HTERT RPE-1 (cell line): ENCODE measurements around the gene ZNF280B.

Experiments
- in situ Hi-C: fragments of 300-500 bp; cut with MboI; formaldehyde crosslinking; loops from 4 replicates; pipeline ENCODE4 v1.14.3; 2020; ENCODE audit warnings: low sequenced_read_pairs

ZNF280B gene

GRCh38 chr22:22508274-22509176 lies at the start of gene ZNF280B:
Gene ZNF280B (minus strand): TSS chr22:22508742. CDS start chr22:22489398, 19,344 bp downstream.
- in situ Hi-C loops: no loop called here

- in situ Hi-C loops: no loop called here
Observed at GRCh38 chr22:22556995-22557925, 48.7 kb upstream of the ZNF280B start.

DNA sequence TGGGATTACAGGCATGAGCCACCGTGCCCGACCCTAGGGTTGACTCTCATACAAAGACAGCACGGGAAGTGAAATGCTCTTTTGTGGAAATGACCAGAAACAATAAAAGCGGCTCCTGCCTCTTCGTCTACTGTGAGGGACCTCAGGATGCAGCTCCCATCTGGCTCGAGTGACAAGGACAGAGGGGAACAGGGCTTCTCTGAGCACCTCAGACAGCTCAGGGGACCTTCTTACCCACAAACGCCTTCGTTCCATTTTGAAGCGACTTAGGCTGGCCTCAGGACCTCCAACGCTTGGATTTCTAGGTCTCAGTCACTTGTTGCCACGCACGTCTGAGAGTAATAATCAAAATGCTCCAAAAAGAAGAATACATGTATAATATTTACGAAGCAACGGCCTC lies 48.0 kb upstream of the ZNF280B start:
- in situ Hi-C loops: no loop called here

DNA sequence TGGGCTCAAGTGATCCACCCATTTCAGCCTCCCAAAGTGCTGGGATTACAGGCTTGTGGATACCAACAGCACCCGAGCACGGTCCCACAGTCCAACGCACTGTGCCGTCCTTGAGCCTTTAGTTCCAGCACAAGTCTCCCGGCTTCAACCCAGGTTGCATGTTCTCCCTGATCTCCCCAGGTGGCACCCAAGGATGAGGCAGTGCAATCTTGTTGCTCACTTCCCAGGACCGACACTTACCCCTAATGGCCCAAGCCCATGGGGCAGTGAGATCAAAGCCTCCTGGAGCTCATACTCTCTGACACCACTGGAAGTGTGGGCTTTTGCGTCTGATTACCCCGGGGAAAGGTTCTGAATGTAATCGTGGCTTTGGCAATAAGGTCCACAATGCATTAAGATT lies 47.1 kb upstream of the ZNF280B start:
- in situ Hi-C loops: no loop called here

GRCh38 chr22:22554587-22555284 lies 46.2 kb upstream of the ZNF280B start:
- in situ Hi-C loops: no loop called here

DNA sequence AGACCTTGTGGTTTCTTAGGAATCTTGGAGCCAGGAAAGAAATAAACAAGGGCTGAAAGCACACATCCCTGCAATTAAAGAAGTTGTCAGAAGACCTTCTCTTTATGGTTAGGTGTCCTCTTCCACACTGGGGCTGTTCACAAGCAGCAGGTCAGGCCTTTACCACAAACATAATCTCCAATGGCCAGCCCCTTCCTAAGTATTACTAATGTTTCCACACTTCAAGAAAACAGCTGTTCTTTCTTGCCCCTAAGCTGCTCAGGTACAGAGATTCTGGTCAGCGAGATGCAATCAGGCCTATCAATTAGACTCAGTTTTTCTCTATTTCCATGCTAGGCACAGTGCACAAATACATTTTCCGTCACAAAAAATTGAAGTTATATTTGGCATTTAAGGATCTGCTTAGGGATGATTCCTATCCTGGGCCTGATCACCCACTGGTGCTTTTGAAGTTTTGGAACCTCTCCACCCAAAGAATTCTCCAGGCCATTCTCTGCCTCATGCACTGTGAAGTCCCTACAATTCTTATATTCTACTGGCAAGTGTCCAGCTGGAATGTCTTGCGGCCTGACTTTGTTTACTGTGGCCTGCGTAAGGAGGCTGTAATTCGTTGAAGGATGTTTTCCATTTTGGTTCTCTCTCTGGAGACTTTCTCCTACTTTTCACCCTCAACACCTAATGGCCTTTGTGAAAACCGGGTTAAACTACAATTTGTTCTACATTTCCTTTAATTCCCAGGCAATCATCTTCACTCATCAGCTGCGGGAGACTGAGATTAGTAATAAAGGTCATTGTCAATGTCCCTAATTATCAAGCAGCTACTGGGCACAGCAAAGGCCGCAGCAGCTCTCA lies 45.4 kb upstream of the ZNF280B start:
- in situ Hi-C loops: no loop called here

DNA sequence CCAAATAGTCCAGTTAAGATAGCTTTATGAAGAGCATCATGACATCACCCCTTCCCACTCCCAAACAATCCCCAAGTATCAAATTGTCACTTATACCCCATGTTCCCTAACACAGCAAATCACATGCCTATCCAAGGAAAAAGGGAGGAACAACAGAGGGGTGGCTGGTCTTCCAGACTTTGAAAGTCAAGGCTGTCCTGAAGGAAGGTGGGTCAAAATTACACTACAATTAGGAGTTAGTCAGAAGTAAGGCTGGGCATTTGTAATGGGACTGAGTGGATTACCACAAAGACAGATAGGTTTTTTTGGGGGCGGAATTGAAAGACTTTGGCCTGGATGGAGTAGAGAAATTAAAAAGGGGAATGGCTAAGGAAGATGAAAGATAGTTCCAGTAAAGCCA lies 44.6 kb upstream of the ZNF280B start:
- in situ Hi-C loops: no loop called here

GRCh38 chr22:22552630-22553029 lies 44.1 kb upstream of the ZNF280B start:
- in situ Hi-C loops: no loop called here

GRCh38 chr22:22550789-22551434 lies 42.4 kb upstream of the ZNF280B start:
- in situ Hi-C loops: no loop called here

DNA sequence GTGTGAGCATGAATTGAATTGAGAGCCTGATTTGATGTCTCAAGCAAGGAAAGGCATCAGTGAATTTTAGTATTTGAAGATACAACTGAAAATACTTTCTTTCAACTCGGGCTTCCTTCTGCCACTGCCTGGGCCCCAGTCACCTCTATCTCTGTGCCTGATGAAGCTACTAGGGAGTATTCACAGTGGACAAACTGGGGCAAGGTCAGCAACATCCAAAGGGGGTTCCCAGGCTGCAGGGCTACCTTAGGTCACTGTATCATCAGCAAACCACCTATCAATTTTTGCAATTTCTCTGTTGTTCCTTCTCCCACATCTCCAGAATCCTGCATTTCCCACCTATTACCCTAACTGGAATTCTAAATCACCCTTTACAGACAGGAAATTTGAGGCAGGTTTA lies 40.4 kb upstream of the ZNF280B start:
- in situ Hi-C loops: no loop called here

- in situ Hi-C loops: no loop called here
Observed at GRCh38 chr22:22548317-22548716, 39.8 kb upstream of the ZNF280B start.

GRCh38 chr22:22547692-22548300 lies 39.3 kb upstream of the ZNF280B start:
- in situ Hi-C loops: no loop called here

DNA sequence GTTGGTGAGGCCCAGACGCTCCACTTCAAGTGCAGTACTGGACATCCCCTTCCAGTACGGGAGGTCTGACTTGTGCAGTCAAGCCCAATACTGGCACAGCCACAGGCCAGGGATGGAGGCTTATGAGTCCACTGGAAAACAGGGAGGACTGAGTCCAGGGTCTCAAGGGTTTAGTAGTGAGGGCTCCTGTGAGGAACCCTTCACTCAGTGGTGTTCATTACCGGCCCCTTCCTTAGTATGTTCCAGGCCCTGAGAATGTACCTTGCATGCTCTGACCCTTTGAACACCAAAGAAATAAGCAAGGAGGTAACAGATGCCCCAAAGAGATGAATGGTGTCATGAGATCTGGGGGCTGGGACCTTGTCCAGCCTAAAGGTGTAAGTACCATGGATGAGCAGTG lies 38.7 kb upstream of the ZNF280B start:
- in situ Hi-C loops: no loop called here

GRCh38 chr22:22546490-22546889 lies 37.9 kb upstream of the ZNF280B start:
- in situ Hi-C loops: no loop called here

DNA sequence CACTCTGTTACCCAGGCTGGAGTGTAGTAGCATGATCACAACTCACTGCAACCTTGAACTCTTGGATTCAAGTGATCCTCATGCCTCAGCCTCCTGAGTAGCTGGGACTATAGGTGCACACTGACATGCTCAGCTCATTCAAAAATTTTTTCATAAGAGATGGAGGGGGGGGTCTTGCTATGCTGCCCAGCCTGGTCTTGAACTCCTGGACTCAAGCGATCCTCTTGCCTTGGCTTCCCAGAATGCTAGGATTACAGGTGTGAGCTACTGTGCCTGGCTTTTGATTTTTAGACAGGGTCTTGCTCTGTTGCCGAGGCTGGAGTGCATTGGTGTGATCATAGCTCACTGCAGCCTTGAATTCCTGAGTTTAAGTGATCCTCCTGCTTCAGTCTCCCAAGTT lies 36.5 kb upstream of the ZNF280B start:
- in situ Hi-C loops: no loop called here

- in situ Hi-C loops: no loop called here
Observed at GRCh38 chr22:22538226-22538989, 29.9 kb upstream of the ZNF280B start.

- in situ Hi-C loops: no loop called here
Observed at GRCh38 chr22:22536916-22537315, 28.4 kb upstream of the ZNF280B start.

DNA sequence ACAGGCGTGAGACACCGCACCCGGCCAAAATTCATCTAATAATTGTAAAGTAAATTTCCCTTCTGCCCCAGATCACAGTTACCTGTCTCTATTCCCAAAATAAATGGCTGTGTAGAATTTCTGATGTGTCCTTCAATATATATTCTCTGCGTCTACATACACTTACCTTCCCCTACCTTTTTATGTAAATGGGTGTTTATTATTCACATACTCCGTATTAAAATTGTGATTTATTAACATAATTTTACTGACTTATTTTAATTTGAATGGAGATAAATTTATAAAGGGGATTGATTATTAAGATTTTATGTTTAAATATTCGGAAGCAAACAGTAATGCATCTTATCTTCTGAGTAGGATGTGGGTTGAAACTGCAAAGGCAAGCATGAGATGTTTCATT lies 28.0 kb upstream of the ZNF280B start:
- in situ Hi-C loops: no loop called here

- in situ Hi-C loops: no loop called here
Observed at GRCh38 chr22:22535662-22536061, 27.1 kb upstream of the ZNF280B start.
